Activated T-cell treated with anti-CD3 and anti-CD28 coated beads for 4 hours (primary cell): ENCODE results near the gene ZFP90.
"Not testable (repeated sequence)": the region's sequence is repeated elsewhere in the genome, so short reads cannot be mapped to it uniquely, and the experiment has no call there.

Experiments
- DNase-seq: peaks from one replicate; pipeline ENCODE4 v3.0.0-alpha.2; 2020

ZFP90 gene

GRCh38 chr16:68538880-68539701, at the start of gene ZFP90:
Gene ZFP90, plus strand, starts transcription at chr16:68539291. Its CDS starts 502 bp downstream, at chr16:68539793.
- DNase-seq = peak; percentile 76

- DNase-seq = no peak
These were observed 48.7 kb upstream of the ZFP90 start for GRCh38 chr16:68490358-68490757.

- DNase-seq = no peak
These were observed 48.1 kb upstream of the ZFP90 start for GRCh38 chr16:68490829-68491575.

GRCh38 chr16:68491576-68491950, 47.5 kb upstream of the ZFP90 start:
- DNase-seq = no peak

- DNase-seq = no peak
These were observed 46.9 kb upstream of the ZFP90 start for GRCh38 chr16:68492151-68492542.

- no peak for DNase-seq
These were observed 46.3 kb upstream of the ZFP90 start for GRCh38 chr16:68492543-68493411.

- DNase-seq = no peak
These were observed 45.5 kb upstream of the ZFP90 start for GRCh38 chr16:68493412-68494070.

GRCh38 chr16:68494261-68494660, 44.8 kb upstream of the ZFP90 start:
- DNase-seq = not testable (repeated sequence)

- no peak for DNase-seq
These were observed 42.4 kb upstream of the ZFP90 start for GRCh38 chr16:68496689-68497088.

GRCh38 chr16:68499006-68499405, 40.1 kb upstream of the ZFP90 start:
- no peak for DNase-seq

- DNase-seq = no peak
These were observed 35.8 kb upstream of the ZFP90 start for GRCh38 chr16:68503334-68503733.

- DNase-seq = no peak
These were observed 35.0 kb upstream of the ZFP90 start for GRCh38 chr16:68504066-68504465.

- DNase-seq = no peak
These were observed 32.6 kb upstream of the ZFP90 start for GRCh38 chr16:68506331-68507053.

GRCh38 chr16:68508013-68508412, 31.1 kb upstream of the ZFP90 start:
- DNase-seq = no peak

GRCh38 chr16:68508641-68509240, 30.4 kb upstream of the ZFP90 start:
- no peak for DNase-seq

- DNase-seq = no peak
These were observed 29.7 kb upstream of the ZFP90 start for GRCh38 chr16:68509381-68509780.

- DNase-seq = no peak
These were observed 28.3 kb upstream of the ZFP90 start for GRCh38 chr16:68510775-68511174.

GRCh38 chr16:68512183-68512582, 26.9 kb upstream of the ZFP90 start:
- no peak for DNase-seq

GRCh38 chr16:68512742-68513141, 26.3 kb upstream of the ZFP90 start:
- DNase-seq = no peak

- DNase-seq = no peak
These were observed 24.6 kb upstream of the ZFP90 start for GRCh38 chr16:68514511-68514910.

GRCh38 chr16:68517606-68518166, 21.4 kb upstream of the ZFP90 start:
- no peak for DNase-seq
